Muscle layer of duodenum (tissue), 2 donors: ENCODE data around the gene CYP17A1.

Source experiments
- H3K27ac ChIP-seq: one replicate; pipeline ENCODE4 v1.7.0; 2013; ENCODE audit warnings: mild to moderate bottlenecking, low read length
- H3K27me3 ChIP-seq: one replicate; pipeline ENCODE4 v1.7.0; 2013; ENCODE audit warnings: low read depth, mild to moderate bottlenecking, control low read depth, low read length
- H3K36me3 ChIP-seq, 2 donors: one replicate each; pipeline ENCODE4 v1.7.0; 2013; ENCODE audit warnings: low read length in 2 of 2, control low read depth in 1 of 2, mild to moderate bottlenecking in 1 of 2; ENCODE audit not compliant: insufficient read depth in 2 of 2, control insufficient read depth in 1 of 2
- H3K4me1 ChIP-seq, 2 donors: one replicate each; pipeline ENCODE4 v1.7.0; 2013; ENCODE audit warnings: low read length in 2 of 2, mild to moderate bottlenecking in 2 of 2, control low read depth in 1 of 2, moderate library complexity in 1 of 2; ENCODE audit not compliant: insufficient read depth in 2 of 2, control insufficient read depth in 1 of 2
- H3K4me3 ChIP-seq, 2 donors: one replicate each; pipeline ENCODE4 v1.7.0; 2013; ENCODE audit warnings: low read length in 2 of 2, low read depth in 1 of 2, mild to moderate bottlenecking in 1 of 2
- H3K9me3 ChIP-seq, 2 donors: one replicate each; pipeline ENCODE4 v1.7.0; 2013; ENCODE audit warnings: low read length in 2 of 2, control low read depth in 1 of 2, mild to moderate bottlenecking in 1 of 2; ENCODE audit not compliant: control insufficient read depth in 1 of 2
- donor health status: healthy.

The CYP17A1 gene

DNA sequence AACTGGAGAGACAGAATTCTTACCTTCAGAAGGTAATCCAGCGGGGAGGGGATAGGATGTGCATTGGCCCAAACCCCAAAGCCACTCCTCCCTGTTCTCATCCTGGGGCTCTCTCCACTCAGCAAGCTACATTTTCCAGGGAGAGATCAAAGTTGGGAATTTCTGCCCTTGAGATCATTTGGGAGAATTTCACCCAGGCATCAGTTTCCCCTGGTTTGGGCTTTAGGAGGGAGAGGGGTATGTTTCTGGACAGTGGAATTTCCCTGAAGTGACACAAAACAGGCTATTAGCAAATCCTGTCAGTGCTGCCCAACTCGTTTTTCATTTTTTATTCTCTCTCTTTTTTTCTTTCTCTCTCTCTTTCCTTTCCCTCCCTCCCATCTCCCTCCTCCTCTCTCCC lies 35.7 kb downstream of the CYP17A1 start:
- Histone ChIP-seq H3K36me3 (peaks cover 9 to 15% of the 10 kb centered on the region in 2 donors), H3K27me3 (no peaks in the 10 kb centered on the region), H3K27ac (peak overlapping the region; percentile 68), H3K4me1 (peaks cover 14 to 52% of the 10 kb centered on the region in 2 donors), H3K9me3 (no peaks in the 10 kb centered on the region), H3K4me3 (no peak overlapping the region)

DNA sequence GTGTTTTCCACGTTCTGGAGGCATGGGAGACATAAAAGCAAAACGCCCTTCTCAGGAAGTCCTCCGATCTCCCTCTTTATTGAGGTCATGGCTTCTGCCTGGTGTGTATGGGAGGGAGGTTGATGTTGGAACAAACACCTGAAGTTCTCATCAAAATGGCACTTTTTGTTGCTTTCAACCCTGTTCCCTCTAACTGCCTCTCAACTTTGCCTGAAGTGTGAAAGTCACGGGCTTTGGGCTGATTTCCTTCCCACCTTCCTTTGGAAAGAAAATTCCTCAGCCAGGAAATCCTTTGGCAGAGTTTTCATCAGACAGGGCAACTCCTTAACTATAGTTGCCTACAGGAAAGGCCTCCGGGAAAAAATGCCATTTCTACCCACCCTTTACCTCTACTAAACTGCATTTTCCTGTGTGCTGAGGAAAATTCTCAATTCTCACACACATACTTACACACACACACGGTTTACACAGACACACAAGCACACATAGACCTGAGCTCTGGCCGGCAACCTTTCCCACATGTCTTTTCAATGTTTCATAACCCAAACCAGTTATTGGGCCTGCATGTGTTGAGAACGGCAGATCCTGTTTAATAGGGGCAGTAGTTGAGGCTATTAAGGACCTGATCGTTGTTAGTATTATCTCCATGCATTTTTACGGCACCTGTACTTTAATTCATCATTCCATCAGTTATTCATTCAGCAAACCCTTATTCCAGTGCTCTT lies 36.4 kb downstream of the CYP17A1 start:
- H3K27me3 ChIP-seq, result no peaks in the 10 kb centered on the region
- H3K4me1 ChIP-seq, result peaks cover 17 to 59% of the 10 kb centered on the region in 2 donors
- no peaks in the 10 kb centered on the region for H3K9me3 ChIP-seq
- peak overlapping the region in 1 of 2 donors; percentile 10 for H3K4me3 ChIP-seq
- peaks cover 9 to 15% of the 10 kb centered on the region in 2 donors for H3K36me3 ChIP-seq
- H3K27ac ChIP-seq, result peak overlapping the region; percentile 68

DNA sequence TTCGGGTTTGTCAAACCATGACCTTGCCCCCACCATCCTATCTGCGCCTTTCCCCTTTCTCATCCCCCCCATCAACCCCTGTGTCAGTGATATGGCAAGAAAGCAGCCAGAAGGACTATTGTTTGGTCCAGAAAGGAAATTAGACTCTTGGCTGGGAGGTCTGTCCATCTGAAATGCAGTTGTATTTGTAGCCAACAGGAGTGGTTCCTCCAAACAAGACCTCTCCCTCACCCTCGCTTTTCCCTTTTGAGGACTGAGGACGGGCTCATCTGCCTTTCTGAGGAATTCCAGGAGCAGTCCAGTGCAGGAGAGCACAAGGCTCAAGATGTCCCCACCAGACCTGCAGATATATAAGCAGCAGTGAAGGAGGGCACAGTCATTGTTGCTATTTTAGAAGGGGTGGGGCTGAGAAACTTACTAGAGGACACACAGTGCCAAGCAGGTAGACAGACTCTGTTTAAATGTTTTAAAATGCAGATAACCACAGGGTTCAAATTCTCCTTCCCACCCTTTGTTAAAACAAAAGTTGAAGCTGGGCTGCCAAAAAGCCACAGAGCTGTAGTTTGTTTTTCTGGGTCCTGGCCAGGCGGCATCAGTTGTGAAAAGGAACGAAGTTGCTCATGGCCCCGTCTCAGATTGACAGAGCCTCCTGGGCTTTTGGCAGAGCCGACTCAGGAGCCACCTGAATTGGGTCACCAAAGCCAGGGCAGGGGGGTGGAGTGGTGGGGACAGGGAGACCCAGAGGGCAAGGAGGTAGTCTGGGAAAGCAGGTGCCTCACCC lies 37.3 kb downstream of the CYP17A1 start:
- peaks cover 23 to 68% of the 10 kb centered on the region in 2 donors for H3K4me1 ChIP-seq
- peaks cover 9 to 15% of the 10 kb centered on the region in 2 donors for H3K36me3 ChIP-seq
- no peaks in the 10 kb centered on the region for H3K9me3 ChIP-seq
- H3K4me3 ChIP-seq, result peak overlapping the region in 1 of 2 donors; percentile 10
- no peaks in the 10 kb centered on the region for H3K27me3 ChIP-seq
- peak overlapping the region; percentile 68 for H3K27ac ChIP-seq

DNA sequence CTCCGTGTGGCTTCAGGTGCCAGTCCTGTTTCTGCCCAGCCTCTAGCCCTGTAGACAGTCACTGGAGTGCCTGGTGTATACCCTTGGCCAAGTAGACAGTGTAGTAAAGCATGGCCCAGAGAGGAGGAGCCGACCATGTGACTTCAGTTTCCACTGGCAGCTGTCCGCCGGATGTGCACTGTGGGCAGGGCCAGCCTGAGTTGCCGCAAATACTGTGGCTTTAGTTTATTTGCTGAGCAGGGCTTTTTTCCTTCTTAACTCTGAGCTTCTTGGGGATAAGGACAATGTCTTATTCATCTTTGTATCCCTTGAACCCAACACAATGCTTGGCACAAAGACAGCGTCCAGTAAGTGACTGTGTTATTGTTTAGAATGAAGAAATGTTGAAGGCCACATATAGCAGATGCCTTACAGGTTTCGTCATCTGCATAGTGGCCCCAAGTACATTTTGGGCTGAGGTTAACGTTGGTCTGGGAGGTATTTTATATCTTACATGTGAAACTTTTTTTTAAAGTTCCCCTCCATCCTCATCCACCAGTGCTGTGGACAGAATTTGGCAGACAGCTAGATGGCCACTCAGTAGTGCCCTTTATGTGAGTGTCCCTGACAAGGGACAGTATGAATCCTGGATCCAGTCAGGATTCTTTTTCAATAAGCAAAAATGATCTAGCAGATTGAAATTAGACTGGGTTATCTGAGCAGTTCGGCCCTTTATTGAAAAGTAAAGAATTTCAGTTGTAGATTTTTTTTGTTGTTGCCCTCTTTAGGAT lies 40.6 kb downstream of the CYP17A1 start:
- Histone ChIP-seq H3K27me3 (no peaks in the 10 kb centered on the region), H3K4me3 (peak overlapping the region in 1 of 2 donors; percentile 19), H3K4me1 (peaks cover 23 to 79% of the 10 kb centered on the region in 2 donors), H3K9me3 (no peaks in the 10 kb centered on the region), H3K27ac (peak overlapping the region; percentile 84), H3K36me3 (peaks cover 5 to 15% of the 10 kb centered on the region in 2 donors)

DNA sequence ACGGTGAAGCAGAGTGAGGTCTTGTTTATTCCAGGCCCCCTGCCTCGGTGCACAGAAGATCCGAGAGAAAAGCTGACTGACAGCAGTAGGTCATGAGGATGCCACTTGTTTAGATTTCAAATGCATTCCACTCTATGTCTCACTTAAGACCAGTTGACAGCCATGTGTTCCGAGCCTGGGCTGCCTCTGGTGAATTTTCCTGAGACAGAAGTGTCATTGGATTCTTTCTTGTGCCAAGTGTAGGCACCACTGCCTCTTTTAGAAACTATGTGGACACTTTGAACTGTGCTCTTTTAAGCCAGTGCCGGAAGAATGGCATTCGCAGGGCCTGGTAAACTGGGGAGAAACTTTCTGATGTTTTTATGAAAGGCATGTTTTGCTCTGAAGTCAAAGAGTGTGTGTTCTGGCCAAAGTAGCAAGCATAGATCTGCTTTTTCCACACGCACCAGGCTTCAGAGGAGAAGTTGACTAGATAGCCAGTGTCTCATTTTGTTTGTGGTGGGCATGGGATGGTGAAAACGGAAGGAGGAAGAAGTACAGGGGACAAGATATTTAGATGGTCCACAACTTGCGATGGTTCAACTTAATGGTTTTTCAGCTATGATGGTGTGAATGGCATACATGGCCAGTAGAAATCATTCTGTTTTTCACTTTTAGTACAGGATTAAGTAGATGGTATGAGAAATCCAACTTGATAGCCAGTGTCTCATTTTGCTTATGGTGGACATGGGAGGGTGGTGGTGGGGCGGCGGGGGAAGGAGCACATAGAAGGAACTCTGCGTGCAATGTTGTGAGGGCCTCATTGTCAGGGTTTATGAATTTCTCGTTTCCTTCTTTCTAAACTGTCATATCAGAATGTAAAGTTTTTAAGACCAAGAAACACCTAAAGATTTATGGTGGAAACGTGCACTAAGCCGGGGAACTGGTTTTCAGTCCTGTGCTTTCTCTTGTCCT lies 41.5 kb downstream of the CYP17A1 start:
- H3K27me3 ChIP-seq, result no peaks in the 10 kb centered on the region
- H3K36me3 ChIP-seq, result peaks cover 5 to 15% of the 10 kb centered on the region in 2 donors
- no peak overlapping the region for H3K4me3 ChIP-seq
- H3K9me3 ChIP-seq, result no peaks in the 10 kb centered on the region
- H3K4me1 ChIP-seq, result peaks cover 14 to 76% of the 10 kb centered on the region in 2 donors
- H3K27ac ChIP-seq, result peak overlapping the region; percentile 84

DNA sequence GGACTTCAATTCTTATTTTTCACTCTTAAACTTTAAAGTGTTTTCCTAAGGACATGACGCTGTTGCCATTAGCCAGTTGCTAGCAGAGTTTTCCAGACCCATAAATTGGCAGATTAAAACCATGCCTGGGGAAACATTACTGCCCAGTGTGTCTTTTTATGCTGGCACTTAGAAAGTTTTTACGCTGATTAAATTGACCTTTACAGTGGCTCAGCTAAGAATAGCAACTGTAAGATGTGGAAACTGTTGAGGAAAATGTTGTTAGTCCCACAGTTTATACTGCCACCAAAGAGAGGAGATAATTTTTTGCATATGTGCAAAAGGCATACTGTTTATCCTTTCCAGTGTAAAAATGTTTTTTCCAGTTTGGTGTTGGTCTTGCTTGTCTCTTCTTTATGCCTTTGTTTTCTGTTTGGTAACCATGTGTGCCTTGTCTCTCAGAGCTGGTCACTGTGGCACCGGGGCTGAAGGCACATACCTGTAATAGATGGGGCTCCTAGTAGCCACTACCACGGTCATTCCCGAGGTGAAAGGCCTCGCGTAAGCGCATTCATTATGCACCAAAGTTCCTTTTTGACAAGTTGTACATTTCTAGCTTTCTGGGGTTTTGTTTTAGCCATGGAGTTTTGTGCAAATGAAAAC lies 45.3 kb downstream of the CYP17A1 start:
- H3K4me3 ChIP-seq, result no peak overlapping the region
- no peaks in the 10 kb centered on the region for H3K36me3 ChIP-seq
- peaks cover 13 to 62% of the 10 kb centered on the region in 2 donors for H3K4me1 ChIP-seq
- no peaks in the 10 kb centered on the region for H3K27me3 ChIP-seq
- no peaks in the 10 kb centered on the region for H3K9me3 ChIP-seq
- peak overlapping the region; percentile 17 for H3K27ac ChIP-seq

DNA sequence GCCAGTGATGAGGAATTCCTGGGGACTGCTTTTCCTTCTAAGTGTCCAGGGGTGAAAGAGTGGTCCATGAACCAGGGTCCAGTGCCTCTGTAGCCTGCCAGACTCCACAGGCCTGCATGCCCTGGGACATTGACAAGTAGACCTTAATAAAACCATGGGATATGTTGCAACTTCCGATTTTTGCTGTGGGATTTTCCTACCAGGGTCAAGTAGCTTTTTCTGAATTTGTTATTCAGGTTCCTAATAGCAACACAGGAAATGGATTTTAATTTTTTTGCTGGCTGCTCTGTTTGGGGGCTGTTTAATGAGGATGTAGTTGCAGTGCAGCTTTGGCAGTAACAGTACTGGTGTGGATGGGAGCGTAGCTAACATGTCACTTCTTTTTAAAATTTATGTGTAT lies 51.4 kb downstream of the CYP17A1 start:
- Histone ChIP-seq H3K4me3 (peak overlapping the region in 1 of 2 donors; percentile 0), H3K4me1 (peaks cover 31 to 41% of the 10 kb centered on the region in 2 donors), H3K27ac (peak overlapping the region; percentile 42)

DNA sequence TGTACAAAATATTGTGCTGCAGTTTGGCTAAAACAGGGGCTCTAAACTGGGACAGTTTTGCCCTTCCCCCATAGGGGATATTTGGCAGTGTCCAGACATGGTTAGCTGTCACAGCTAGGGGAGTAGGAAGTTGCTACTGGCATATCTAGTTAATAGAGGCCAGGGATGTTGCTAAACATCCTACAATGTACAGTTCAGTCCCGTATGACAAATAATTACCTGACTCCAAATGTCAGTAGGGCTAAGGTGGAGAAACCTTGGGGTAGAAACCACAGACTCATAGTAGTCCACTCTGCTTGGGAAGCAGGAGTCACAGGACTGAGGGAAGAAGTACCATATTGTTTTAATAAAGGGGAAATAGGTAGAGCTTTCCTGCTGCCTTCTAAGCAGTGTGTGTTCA lies 53.6 kb downstream of the CYP17A1 start:
- Histone ChIP-seq H3K27me3 (no peaks in the 10 kb centered on the region), H3K9me3 (no peaks in the 10 kb centered on the region), H3K36me3 (no peaks in the 10 kb centered on the region), H3K4me3 (peak overlapping the region; percentile 2 to 36), H3K4me1 (peaks cover 35 to 63% of the 10 kb centered on the region in 2 donors), H3K27ac (peak overlapping the region; percentile 94)

More for the DNA sequence above, 51.4 kb downstream of the CYP17A1 start:
- Histone ChIP-seq H3K27me3 (no peaks in the 10 kb centered on the region), H3K36me3 (no peaks in the 10 kb centered on the region), H3K9me3 (no peaks in the 10 kb centered on the region)

DNA sequence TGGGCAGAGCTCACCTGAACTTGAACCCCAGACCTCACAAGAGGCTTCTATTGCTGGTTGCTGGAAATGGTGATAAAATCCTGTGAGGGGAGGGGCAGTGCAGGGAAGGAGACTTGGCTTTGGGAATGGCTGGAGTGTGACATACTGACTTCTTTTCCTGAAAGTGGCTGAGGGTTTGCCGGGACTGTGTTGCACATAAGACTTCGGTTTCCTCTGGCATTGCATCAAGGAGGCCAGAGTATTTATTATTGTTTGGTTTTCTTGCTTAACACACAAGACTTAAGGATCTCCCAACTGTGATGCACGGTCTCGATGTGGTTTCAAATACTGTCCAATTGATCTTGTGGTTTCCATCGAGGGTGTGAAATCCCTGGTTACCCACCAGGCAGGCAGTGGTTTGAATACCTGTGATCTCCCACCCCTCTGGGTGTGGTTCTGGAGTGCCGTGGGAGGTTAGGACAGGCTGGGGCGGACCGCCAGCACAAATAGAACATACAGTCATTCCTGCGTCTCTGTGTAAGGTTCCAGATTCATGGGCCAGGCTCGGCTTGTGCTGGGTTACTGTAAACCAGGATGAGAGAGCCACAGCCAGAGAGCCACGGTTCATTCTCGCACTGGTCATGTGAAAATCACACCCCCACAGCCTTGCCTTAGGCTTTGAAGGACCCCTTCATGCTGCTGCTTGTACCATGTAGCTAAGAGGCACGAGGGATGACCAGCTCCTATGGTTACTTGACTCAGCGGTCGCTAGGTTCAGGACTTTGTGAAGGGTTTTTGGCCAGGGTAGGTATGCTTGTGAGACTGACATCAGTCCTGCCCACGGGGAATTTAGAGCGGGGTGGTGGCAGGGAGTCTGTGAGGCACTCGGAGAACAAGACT lies 54.3 kb downstream of the CYP17A1 start:
- Histone ChIP-seq H3K9me3 (no peaks in the 10 kb centered on the region), H3K4me3 (peak overlapping the region; percentile 18 to 36), H3K27me3 (no peaks in the 10 kb centered on the region), H3K36me3 (no peaks in the 10 kb centered on the region), H3K4me1 (peaks cover 39 to 70% of the 10 kb centered on the region in 2 donors), H3K27ac (peak overlapping the region; percentile 94)
